Ovary (tissue), 3 donors: ENCODE measurements around the gene PRF1.

ENCODE experiments used
- EP300 ChIP-seq: sonication (generic); formaldehyde crosslinking; IDR thresholded peaks from one replicate; pipeline ENCODE4 v1.6.1; 2017; ENCODE audit warnings: antibody characterized with exemption
- POLR2A ChIP-seq: fragments of 450-650 bp; IDR thresholded peaks from one replicate; pipeline ENCODE4 v1.6.1; 2017; ENCODE audit warnings: antibody characterized with exemption, mild to moderate bottlenecking, moderate library complexity
- TF ChIP-seq, protein P1 (sequence below), 3 donors: fragments of 450-650 bp in 2 of 3; fragments of 200-600 bp in 1 of 3; IDR thresholded peaks; one replicate each; pipeline versions ENCODE4 v1.5.1 to v1.8.0; 2016 to 2022; ENCODE audit warnings: antibody characterized with exemption in 3 of 3, mild to moderate bottlenecking in 1 of 3
- donor health status: DM: no; HTN: no; CAD: no.

DNA sequence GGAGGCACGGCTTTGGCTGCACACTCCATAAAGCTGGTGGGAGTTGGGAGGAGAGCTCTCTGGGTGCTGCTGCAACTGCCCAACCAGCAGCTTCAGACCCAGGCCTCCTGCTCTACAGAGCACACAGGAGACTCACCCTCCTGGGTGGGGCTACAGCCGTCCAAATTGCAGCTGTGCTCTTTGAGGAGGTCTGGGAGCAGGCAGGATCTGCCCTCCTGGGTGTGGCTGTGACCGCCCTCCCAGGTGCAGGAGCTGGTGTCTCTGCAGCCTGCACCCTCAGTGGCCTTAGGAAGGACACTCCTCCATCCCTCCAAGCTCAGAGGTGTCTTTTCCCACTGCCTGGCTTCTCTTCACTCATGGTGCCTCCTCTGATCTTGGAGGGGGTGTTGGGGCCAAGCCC lies 20.0 kb upstream of the PRF1 start:
- TF ChIP-seq, protein P1, sequence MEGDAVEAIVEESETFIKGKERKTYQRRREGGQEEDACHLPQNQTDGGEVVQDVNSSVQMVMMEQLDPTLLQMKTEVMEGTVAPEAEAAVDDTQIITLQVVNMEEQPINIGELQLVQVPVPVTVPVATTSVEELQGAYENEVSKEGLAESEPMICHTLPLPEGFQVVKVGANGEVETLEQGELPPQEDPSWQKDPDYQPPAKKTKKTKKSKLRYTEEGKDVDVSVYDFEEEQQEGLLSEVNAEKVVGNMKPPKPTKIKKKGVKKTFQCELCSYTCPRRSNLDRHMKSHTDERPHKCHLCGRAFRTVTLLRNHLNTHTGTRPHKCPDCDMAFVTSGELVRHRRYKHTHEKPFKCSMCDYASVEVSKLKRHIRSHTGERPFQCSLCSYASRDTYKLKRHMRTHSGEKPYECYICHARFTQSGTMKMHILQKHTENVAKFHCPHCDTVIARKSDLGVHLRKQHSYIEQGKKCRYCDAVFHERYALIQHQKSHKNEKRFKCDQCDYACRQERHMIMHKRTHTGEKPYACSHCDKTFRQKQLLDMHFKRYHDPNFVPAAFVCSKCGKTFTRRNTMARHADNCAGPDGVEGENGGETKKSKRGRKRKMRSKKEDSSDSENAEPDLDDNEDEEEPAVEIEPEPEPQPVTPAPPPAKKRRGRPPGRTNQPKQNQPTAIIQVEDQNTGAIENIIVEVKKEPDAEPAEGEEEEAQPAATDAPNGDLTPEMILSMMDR (IDR thresholded peaks at IDR 0.05): no peak
- TF ChIP-seq POLR2A: no peak
- no peak for TF ChIP-seq EP300
